Upper lobe of left lung (tissue), 6 donors: Measurements from ENCODE around the gene TSEN54. TPM values are rescaled to one million over a fixed set of nuclear protein-coding genes. Genes with fewer than 3 reads are reported as not detected.

Experiments
- ATAC-seq, 2 donors: fragments of 200-7000 bp; cut with Tn5 transposase; one replicate each; pipeline ENCODE4 v1.9.1; 2022; ENCODE audit warnings: mild to moderate bottlenecking in 2 of 2, moderate library complexity in 2 of 2; ENCODE audit not compliant: low FRiP score in 2 of 2
- DNase-seq, 2 donors: peaks; one replicate each; pipeline ENCODE4 v3.0.0-alpha.2; 2019 to 2020
- H3K27ac ChIP-seq, 4 donors: fragments of 200-600 bp; sonication (generic); one replicate each; pipeline ENCODE4 v1.5.1; 2016 to 2019
- H3K27me3 ChIP-seq, 4 donors: fragments of 200-600 bp; sonication (generic); one replicate each; pipeline ENCODE4 v1.5.1; 2017 to 2019
- H3K36me3 ChIP-seq, 4 donors: fragments of 200-600 bp; sonication (generic); one replicate each; pipeline ENCODE4 v1.5.1; 2016 to 2019
- H3K4me1 ChIP-seq, 4 donors: fragments of 200-600 bp; sonication (generic); one replicate each; pipeline ENCODE4 v1.5.1; 2018 to 2019
- H3K4me3 ChIP-seq, 4 donors: fragments of 200-600 bp; sonication (generic); one replicate each; pipeline ENCODE4 v1.5.1; 2017 to 2019; ENCODE audit warnings: mild to moderate bottlenecking in 2 of 4, moderate library complexity in 1 of 4
- H3K9me3 ChIP-seq, 4 donors: fragments of 200-600 bp; sonication (generic); one replicate each; pipeline ENCODE4 v1.5.1; 2018 to 2019
- CTCF ChIP-seq, 6 experiments: fragments of 450-650 bp in 4 of 6; fragments of 200-600 bp in 2 of 6; sonication (generic) in 2 of 6; IDR thresholded peaks; one replicate each; pipeline ENCODE4 v1.5.1; 2016 to 2019; ENCODE audit warnings: antibody characterized with exemption in 6 of 6
- EP300 ChIP-seq, 4 donors: sonication (generic); formaldehyde crosslinking; IDR thresholded peaks; one replicate each; pipeline ENCODE4 v1.5.1; 2017; ENCODE audit warnings: antibody characterized with exemption in 4 of 4, control low read depth in 2 of 4
- POLR2A ChIP-seq, 4 donors: fragments of 450-650 bp; IDR thresholded peaks; one replicate each; pipeline ENCODE4 v1.5.1; 2016 to 2017; ENCODE audit warnings: antibody characterized with exemption in 4 of 4, mild to moderate bottlenecking in 2 of 4
- POLR2AphosphoS5 ChIP-seq, 2 donors: sonication (generic); formaldehyde crosslinking; IDR thresholded peaks; one replicate each; pipeline ENCODE4 v1.5.1; 2017; ENCODE audit warnings: antibody characterized with exemption in 2 of 2
- WGBS, 2 donors: methylation state at CpG; one replicate each; pipeline ENCODE4 v1.1.5; 2017 to 2018; 5-methylcytosine and 5-hydroxymethylcytosine counted together
- total RNA-seq, 6 donors: library from RNA; depleted of rRNA in 4 of 6; stranded (reverse); fragments of >200 nt in 4 of 6; gene quantifications; one replicate each; pipeline versions ENCODE4 v1.1.0 to v1.2.1, GENCODE V29; 2016 to 2021
- donor health status: DM: no; HTN: no; CAD: no; lungs with moderate emphysema.
- donor health status: DM: no; HTN: yes; CAD: no; lungs with severe emphysema.

TSEN54 gene
- total RNA-seq, 6 donors from 2014 or later: 19.5 to 125 (median 31.3) TPM

DNA sequence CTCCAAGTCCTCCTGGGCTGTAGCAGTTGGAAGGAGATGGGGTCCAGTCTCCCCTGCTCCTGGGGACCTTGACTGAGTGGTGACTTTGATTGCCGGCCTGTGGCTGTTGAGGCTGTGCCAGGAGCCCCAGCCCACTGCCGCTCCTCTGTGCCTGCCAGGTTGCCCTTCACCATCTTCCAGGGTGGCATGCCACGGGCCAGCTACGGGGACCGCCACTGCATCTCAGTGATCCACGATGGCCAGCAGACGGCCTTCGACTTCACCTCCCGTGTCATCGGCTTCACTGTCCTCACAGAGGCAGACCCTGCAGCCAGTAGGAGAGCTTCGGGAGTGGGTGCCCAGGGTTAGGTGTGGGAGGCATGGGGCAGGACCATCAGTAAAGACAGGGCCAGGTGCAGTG, 47.9 kb downstream of the TSEN54 start:
- Histone ChIP-seq H3K4me3 (no peak overlapping the region), H3K27ac (no peak overlapping the region), H3K9me3 (no peaks in the 10 kb centered on the region), H3K27me3 (no peaks in the 10 kb centered on the region), H3K36me3 (peaks cover 3 to 63% (median 44%) of the 10 kb centered on the region in 4 donors), H3K4me1 (no peaks in the 10 kb centered on the region)
- ATAC-seq: no peak
- no peak for DNase-seq
- no peak for TF ChIP-seq EP300 (IDR thresholded peaks at IDR 0.05)
- TF ChIP-seq POLR2A (IDR thresholded peaks at IDR 0.05): no peak
- no peak for TF ChIP-seq POLR2AphosphoS5 (IDR thresholded peaks at IDR 0.05)
- no peak for TF ChIP-seq CTCF (IDR thresholded peaks at IDR 0.05)
- WGBS, 2 donors: 96 to 100% methylated on average over 3 to 10 of the region's 11 CpGs

GRCh38 chr17:75565066-75565465, 48.7 kb downstream of the TSEN54 start:
- no peaks in the 10 kb centered on the region for H3K9me3 ChIP-seq
- peaks cover 3 to 65% (median 44%) of the 10 kb centered on the region in 4 donors for H3K36me3 ChIP-seq
- TF ChIP-seq EP300 (IDR thresholded peaks at IDR 0.05) (no peak), POLR2A (IDR thresholded peaks at IDR 0.05) (no peak), POLR2AphosphoS5 (IDR thresholded peaks at IDR 0.05) (no peak), CTCF (IDR thresholded peaks at IDR 0.05) (no peak)
- WGBS, 2 donors: 85 to 93% methylated on average over 6 of the region's 7 CpGs
- H3K4me1 ChIP-seq: no peaks in the 10 kb centered on the region
- H3K27ac ChIP-seq: no peak overlapping the region
- no peaks in the 10 kb centered on the region for H3K27me3 ChIP-seq
- H3K4me3 ChIP-seq: no peak overlapping the region
- DNase-seq: no peak
- no peak for ATAC-seq

DNA sequence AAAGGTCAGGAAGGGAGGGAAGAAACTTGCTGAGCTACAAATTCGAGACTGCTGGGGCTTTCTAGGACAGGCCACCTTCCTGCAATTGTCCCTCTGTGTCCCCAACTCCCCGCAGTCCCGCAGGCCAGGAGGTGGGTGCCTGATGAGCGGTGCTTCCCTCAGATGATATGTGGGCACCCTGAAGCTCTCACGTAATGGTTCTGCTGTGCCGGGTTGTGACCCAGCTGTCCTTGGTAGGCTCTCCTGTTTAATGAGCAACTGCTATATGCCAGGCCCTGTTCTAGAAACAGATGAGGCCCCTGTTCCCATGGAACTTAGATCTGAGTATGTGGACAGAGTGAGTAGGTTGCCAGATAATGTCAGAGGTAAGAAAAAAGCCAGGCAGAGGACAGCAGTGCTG, 49.3 kb downstream of the TSEN54 start:
- H3K27me3 ChIP-seq: no peaks in the 10 kb centered on the region
- WGBS, 2 donors: 91 to 100% methylated on average over 1 to 6 of the region's 6 CpGs
- no peaks in the 10 kb centered on the region for H3K4me1 ChIP-seq
- no peak overlapping the region for H3K4me3 ChIP-seq
- DNase-seq (no peak), ATAC-seq (no peak)
- no peak overlapping the region for H3K27ac ChIP-seq
- H3K36me3 ChIP-seq: peaks cover 3 to 69% (median 48%) of the 10 kb centered on the region in 4 donors
- TF ChIP-seq EP300 (IDR thresholded peaks at IDR 0.05) (no peak), POLR2AphosphoS5 (IDR thresholded peaks at IDR 0.05) (no peak), POLR2A (IDR thresholded peaks at IDR 0.05) (no peak)
- no peaks in the 10 kb centered on the region for H3K9me3 ChIP-seq

GRCh38 chr17:75566416-75566815, 50.1 kb downstream of the TSEN54 start:
- Histone ChIP-seq H3K27me3 (no peaks in the 10 kb centered on the region), H3K4me3 (no peak overlapping the region), H3K27ac (no peak overlapping the region), H3K36me3 (peaks cover 3 to 77% (median 56%) of the 10 kb centered on the region in 4 donors), H3K9me3 (no peaks in the 10 kb centered on the region), H3K4me1 (no peaks in the 10 kb centered on the region)
- no peak for DNase-seq
- WGBS, 2 donors: 85 to 88% methylated on average over 6 of the region's 6 CpGs
- TF ChIP-seq CTCF (IDR thresholded peaks at IDR 0.05) (no peak), POLR2AphosphoS5 (IDR thresholded peaks at IDR 0.05) (no peak), POLR2A (IDR thresholded peaks at IDR 0.05) (no peak), EP300 (IDR thresholded peaks at IDR 0.05) (no peak)
- no peak for ATAC-seq

- H3K27ac ChIP-seq: no peak overlapping the region
- H3K4me3 ChIP-seq: no peak overlapping the region
- WGBS, 2 donors: 81 to 95% methylated on average over 5 of the region's 5 CpGs
- ATAC-seq: no peak
- H3K27me3 ChIP-seq: no peaks in the 10 kb centered on the region
- H3K4me1 ChIP-seq: no peaks in the 10 kb centered on the region
- no peak for DNase-seq
- no peaks in the 10 kb centered on the region for H3K9me3 ChIP-seq
- TF ChIP-seq CTCF (IDR thresholded peaks at IDR 0.05) (no peak), EP300 (IDR thresholded peaks at IDR 0.05) (no peak), POLR2AphosphoS5 (IDR thresholded peaks at IDR 0.05) (no peak), POLR2A (IDR thresholded peaks at IDR 0.05) (no peak)
- peaks cover 3 to 82% (median 60%) of the 10 kb centered on the region in 4 donors for H3K36me3 ChIP-seq
Measured at GRCh38 chr17:75566834-75567233, 50.5 kb downstream of the TSEN54 start.
